Caco-2 (cell line): Measurements from ENCODE around the gene RTL1. TPM values are rescaled to one million over a fixed set of nuclear protein-coding genes. Genes with fewer than 3 reads are reported as not detected.
A peak's percentile ranks its signal among the peaks of the same experiment; 100 is the strongest.

Experiments used
- BruUV-seq: library from RNA; stranded (reverse); fragments of 400-500 nt; replicated peaks from 2 replicates; lab custom pipeline; 2021; lab: Mats Ljungman, UMichigan
- CTCF ChIA-PET: fragments of 300-600 bp; sonication (Branson Sonifier 250); formaldehyde crosslinking; loops from one replicate; lab custom pipeline; 2022; ENCODE audit warnings: antibody characterized with exemption; lab: Charles Lee
- POLR2A ChIA-PET: fragments of 300-600 bp; sonication (Branson Sonifier 250); formaldehyde crosslinking; loops from one replicate; lab custom pipeline; 2022; ENCODE audit warnings: antibody characterized with exemption; lab: Charles Lee
- DNase-seq, 2 experiments: peaks; one replicate each; pipeline versions ENCODE4 v3.0.0 to v3.0.0-alpha.2; 2020 to 2022
- H3K27me3 ChIP-seq: replicated peaks from 2 replicates; pipeline ENCODE4 v1.6.0; 2011; ENCODE audit warnings: low read length; ENCODE audit not compliant: control insufficient read depth, insufficient read depth
- H3K36me3 ChIP-seq: 2 replicates; pipeline ENCODE4 v1.5.1; 2011; ENCODE audit warnings: low read length; ENCODE audit not compliant: control insufficient read depth, insufficient read depth
- H3K4me1 ChIP-seq: fragments of 250-450 bp; sonication (Bioruptor Pico); 2 replicates; pipeline ENCODE4 v1.5.1; 2020; ENCODE audit warnings: mild to moderate bottlenecking
- H3K4me3 ChIP-seq: 2 replicates; pipeline ENCODE4 v1.5.1; 2011; ENCODE audit warnings: low read depth, mild to moderate bottlenecking, control low read depth, low read length
- H3K9me3 ChIP-seq: fragments of 250-450 bp; sonication (Bioruptor Pico); 2 replicates; pipeline ENCODE4 v1.5.1; 2020; ENCODE audit warnings: mild to moderate bottlenecking, moderate library complexity
- H3K27ac Mint-ChIP-seq: one replicate; pipeline ENCODE4 v1.8.0; 2022; ENCODE audit warnings: mixed read lengths; ENCODE audit not compliant: unreplicated experiment
- H3K27me3 Mint-ChIP-seq: one replicate; pipeline ENCODE4 v1.8.0; 2022; ENCODE audit warnings: mixed read lengths; ENCODE audit not compliant: insufficient read depth, unreplicated experiment
- H3K36me3 Mint-ChIP-seq: one replicate; pipeline ENCODE4 v1.8.0; 2022; ENCODE audit warnings: mild to moderate bottlenecking, mixed read lengths; ENCODE audit not compliant: insufficient read depth, unreplicated experiment
- H3K4me1 Mint-ChIP-seq: one replicate; pipeline ENCODE4 v1.8.0; 2022; ENCODE audit warnings: low read depth, mixed read lengths; ENCODE audit not compliant: unreplicated experiment
- H3K4me3 Mint-ChIP-seq: one replicate; pipeline ENCODE4 v1.8.0; 2022; ENCODE audit warnings: mild to moderate bottlenecking, moderate library complexity, mixed read lengths; ENCODE audit not compliant: unreplicated experiment
- H3K9me3 Mint-ChIP-seq: one replicate; pipeline ENCODE4 v1.8.0; 2022; ENCODE audit warnings: mixed read lengths; ENCODE audit not compliant: unreplicated experiment
- CTCF ChIP-seq, 2 experiments: fragments of 200-600 bp in 1 of 2; IDR thresholded peaks; 1 replicate in 1 of 2; 2 replicates in 1 of 2; pipeline versions ENCODE4 v1.5.1 to v1.8.0; 2011 to 2022; ENCODE audit warnings: antibody characterized with exemption in 1 of 2, control low read depth in 1 of 2, inconsistent platforms in 1 of 2, low read depth in 1 of 2, low read length in 1 of 2, mild to moderate bottlenecking in 1 of 2, moderate library complexity in 1 of 2; ENCODE audit not compliant: insufficient read depth in 1 of 2, severe bottlenecking in 1 of 2, unreplicated experiment in 1 of 2
- intact Hi-C: fragments of 100-400 bp; cut with micrococcal nuclease; formaldehyde crosslinking; loops from one replicate; pipeline ENCODE4 v1.10.0; 2022; ENCODE audit not compliant: unreplicated experiment
- total RNA-seq: library from RNA; stranded (reverse); gene quantifications from 2 replicates; pipeline ENCODE4 v1.2.3, GENCODE V29; 2022

The RTL1 gene
- total RNA-seq, 1 experiment from 2014 or later: not detected

DNA sequence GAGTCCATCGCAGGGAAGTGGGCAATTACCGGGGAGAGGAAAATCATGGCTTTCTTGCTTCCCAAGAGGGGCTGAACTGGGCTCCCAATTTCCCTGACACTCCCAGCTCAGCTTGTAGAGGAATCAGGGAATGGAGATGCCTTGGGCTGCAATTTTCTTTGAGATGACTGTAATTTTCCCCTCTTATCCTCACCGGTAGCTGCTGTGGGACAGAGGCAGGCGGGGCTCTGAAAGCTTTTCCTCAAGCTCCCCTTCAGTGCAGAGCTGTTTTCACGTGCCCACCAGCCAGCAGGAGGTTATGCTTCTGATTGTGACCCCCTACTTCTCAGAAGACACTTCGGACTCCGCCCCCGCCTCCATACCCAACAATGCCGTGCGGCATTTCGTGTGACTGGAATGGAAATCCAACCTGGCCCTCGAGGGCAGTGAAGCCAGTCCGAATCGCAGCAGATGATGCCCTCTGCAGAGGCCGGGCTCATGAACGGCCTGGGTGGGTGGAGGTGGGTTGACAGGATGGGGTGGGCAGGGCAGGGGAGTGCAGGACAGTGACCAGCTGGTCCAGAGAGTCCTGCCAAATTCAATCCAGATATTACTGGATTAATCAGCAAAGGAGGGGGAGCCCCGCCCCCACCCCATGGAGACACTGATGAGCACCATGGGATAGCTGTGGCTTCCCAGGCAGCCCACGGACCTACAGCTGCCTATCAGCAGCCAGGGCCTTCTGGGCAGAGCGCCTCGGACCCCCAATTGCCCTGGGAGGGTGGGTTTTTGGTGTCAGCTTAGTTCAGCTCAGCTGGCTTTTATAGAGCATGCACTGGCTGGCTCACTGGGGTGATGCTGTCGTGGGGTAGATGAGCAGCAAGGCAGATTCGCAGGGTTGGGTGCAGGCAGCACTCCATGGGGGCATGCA, 37.6 kb downstream of the RTL1 start:
- H3K27me3 Mint-ChIP-seq: no peaks in the 10 kb centered on the region
- BruUV-seq: no TSS peak
- Histone ChIP-seq H3K36me3 (no peaks in the 10 kb centered on the region), H3K4me1 (no peaks in the 10 kb centered on the region), H3K9me3 (peaks cover 2% of the 10 kb centered on the region; the same call in 1 of the 2 replicates), H3K27me3 (no peaks in the 10 kb centered on the region), H3K4me3 (no peak overlapping the region)
- ChIA-PET POLR2A (no interaction called here), CTCF (no interaction called here)
- H3K4me3 Mint-ChIP-seq: no peak overlapping the region
- no peak overlapping the region for H3K27ac Mint-ChIP-seq
- peak in 1 of 2 experiments; percentile 19 for DNase-seq
- no peak for TF ChIP-seq CTCF (IDR thresholded peaks at IDR 0.05; ENCODE audit: insufficient read depth in 1 of 2, low read depth in 1 of 2, low read length in 1 of 2, severe bottlenecking in 1 of 2, unreplicated experiment in 1 of 2)
- H3K4me1 Mint-ChIP-seq: no peaks in the 10 kb centered on the region
- intact Hi-C loops: no loop called here
- no peaks in the 10 kb centered on the region for H3K9me3 Mint-ChIP-seq
- no peaks in the 10 kb centered on the region for H3K36me3 Mint-ChIP-seq

- H3K36me3 Mint-ChIP-seq: no peaks in the 10 kb centered on the region
- no peak for TF ChIP-seq CTCF (IDR thresholded peaks at IDR 0.05; ENCODE audit: insufficient read depth in 1 of 2, low read depth in 1 of 2, low read length in 1 of 2, severe bottlenecking in 1 of 2, unreplicated experiment in 1 of 2)
- H3K9me3 Mint-ChIP-seq: no peaks in the 10 kb centered on the region
- no peak overlapping the region for H3K4me3 ChIP-seq
- no peak overlapping the region for H3K4me3 Mint-ChIP-seq
- POLR2A ChIA-PET: no interaction called here
- no peaks in the 10 kb centered on the region for H3K27me3 ChIP-seq
- peak in 1 of 2 experiments; percentile 10 for DNase-seq
- no peak overlapping the region for H3K27ac Mint-ChIP-seq
- no peaks in the 10 kb centered on the region for H3K4me1 Mint-ChIP-seq
- no TSS peak for BruUV-seq
- H3K27me3 Mint-ChIP-seq: peaks cover under 1% of the 10 kb centered on the region
- H3K36me3 ChIP-seq: no peaks in the 10 kb centered on the region
- CTCF ChIA-PET: no interaction called here
- no peaks in the 10 kb centered on the region for H3K4me1 ChIP-seq
- intact Hi-C loops: no loop called here
- H3K9me3 ChIP-seq: peaks cover 2% of the 10 kb centered on the region; the same call in 1 of the 2 replicates
Observed at GRCh38 chr14:100864960-100865681, 38.4 kb downstream of the RTL1 start.

GRCh38 chr14:100864206-100864605, 39.3 kb downstream of the RTL1 start:
- Mint-ChIP-seq H3K27me3 (peaks cover 3% of the 10 kb centered on the region), H3K36me3 (no peaks in the 10 kb centered on the region), H3K9me3 (no peaks in the 10 kb centered on the region), H3K4me3 (no peak overlapping the region), H3K27ac (no peak overlapping the region), H3K4me1 (no peaks in the 10 kb centered on the region)
- POLR2A ChIA-PET: no interaction called here
- Histone ChIP-seq H3K27me3 (no peaks in the 10 kb centered on the region), H3K4me3 (no peak overlapping the region), H3K4me1 (no peaks in the 10 kb centered on the region), H3K9me3 (peaks cover 2% of the 10 kb centered on the region; the same call in 1 of the 2 replicates), H3K36me3 (no peaks in the 10 kb centered on the region)
- peak in 1 of 2 experiments; percentile 8 for DNase-seq
- no peak for TF ChIP-seq CTCF (IDR thresholded peaks at IDR 0.05; ENCODE audit: insufficient read depth in 1 of 2, low read depth in 1 of 2, low read length in 1 of 2, severe bottlenecking in 1 of 2, unreplicated experiment in 1 of 2)
- intact Hi-C loops: no loop called here
- BruUV-seq: no TSS peak
- CTCF ChIA-PET: no interaction called here
